Activated T-cell treated with anti-CD3 and anti-CD28 coated beads for 48 hours (primary cell): Measurements from ENCODE around the gene HOXB8.

Experiments used
- DNase-seq: peaks from one replicate; pipeline ENCODE4 v3.0.0-alpha.2; 2020; ENCODE audit warnings: low read depth

Gene HOXB8

DNA sequence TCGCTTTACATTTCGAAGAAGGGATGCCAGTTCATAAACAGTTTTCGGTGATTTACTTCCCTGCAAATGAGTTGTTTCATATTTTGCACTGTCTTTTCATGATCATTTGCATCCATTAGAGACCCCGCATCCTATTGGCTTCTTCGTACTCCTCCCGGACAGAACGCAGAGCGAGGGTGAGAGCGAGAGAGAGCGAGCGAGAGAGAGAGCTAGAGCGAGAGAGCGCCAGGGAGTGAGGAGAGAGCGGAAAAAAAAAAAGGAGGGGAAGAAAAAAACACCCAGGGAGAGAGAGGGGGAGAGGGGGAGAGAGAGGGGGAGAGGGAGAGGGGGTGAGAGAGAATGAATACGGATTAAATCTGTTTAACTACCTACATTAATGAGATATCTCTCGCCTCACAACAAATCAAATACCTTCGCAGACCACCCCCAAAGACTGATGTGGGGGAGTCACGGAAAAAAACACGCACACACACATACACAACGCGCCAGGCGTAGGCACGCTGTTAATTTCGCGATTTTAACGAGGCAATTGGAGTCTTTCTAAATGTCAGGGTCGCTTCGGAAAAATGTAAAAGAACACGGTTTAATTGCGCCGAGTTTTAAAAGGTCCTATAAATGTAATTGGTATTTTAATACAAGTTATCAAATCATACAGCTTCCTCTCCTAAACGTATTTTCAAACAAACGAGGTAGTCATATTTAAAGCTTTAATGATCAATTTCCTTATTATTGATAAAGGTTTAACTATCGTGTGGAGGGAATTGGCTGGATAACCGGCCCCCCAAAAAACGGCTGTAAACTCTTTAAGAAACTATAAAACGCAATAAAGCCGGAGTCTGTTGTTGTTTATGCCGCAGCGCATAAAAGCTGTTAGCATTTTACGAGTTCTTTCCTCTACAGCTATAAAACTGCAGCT, at the start of gene HOXB8:
HOXB8 (minus strand) TSS at position 246 of the 916 bp plus-strand sequence. CDS start 588 bp downstream, outside the sequence.
- no peak for DNase-seq

DNA sequence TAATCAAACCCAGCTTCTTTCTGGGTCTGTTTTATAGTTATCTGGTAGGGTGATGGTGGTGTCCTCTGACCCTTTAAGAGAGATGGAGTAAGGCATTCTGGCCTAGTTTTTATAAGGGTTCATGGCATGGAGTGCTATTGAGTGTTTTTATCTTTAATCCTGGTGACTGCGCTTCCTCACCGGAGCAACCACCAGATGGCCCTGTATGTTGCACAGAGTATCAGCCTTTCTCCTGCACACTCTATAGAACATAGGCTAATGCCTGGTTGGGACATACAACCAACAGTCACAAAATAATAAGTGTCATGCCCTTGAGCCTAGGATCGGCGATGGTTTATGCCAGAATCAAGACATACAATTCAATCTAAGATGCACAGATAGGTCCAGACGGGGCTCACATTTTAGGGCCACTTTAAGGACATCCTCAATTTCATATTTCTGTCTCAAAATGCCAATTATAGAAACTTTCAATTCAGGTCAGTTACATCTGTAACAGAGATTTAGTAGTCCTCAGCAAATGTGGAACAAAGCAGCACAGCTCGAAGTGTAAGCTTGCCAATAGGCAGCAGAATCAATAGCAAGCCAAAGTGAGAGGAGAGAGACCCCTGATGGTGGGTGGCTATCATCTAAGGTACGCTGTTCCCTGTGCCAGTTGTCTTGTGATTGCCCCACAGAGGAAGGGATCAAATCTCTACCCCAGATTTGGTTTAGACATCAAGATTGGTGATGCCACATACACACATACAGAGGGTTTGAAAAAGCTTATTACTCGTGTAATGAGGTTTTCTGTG, 48.2 kb upstream of the HOXB8 start:
- DNase-seq, result no peak

DNA sequence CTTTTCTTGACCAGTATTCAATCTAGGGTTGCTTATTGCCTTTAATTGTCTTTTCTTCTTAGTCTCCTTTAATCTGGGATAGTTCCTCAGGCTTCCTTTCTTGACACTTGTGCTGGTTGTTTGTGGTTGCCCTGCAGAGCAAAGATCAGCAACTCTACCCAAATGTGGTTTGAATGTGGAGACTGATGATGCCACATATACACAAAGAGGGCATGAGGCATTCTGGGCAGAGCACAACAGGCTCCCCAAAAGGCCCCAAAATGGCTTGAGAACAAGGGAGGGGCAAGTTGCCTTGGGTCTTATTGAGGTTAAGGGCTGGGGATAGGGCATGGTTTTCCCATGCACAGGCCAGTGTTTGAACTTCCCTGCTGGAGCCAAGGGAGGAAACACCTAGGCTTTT, 40.8 kb upstream of the HOXB8 start:
- DNase-seq, result no peak

DNA sequence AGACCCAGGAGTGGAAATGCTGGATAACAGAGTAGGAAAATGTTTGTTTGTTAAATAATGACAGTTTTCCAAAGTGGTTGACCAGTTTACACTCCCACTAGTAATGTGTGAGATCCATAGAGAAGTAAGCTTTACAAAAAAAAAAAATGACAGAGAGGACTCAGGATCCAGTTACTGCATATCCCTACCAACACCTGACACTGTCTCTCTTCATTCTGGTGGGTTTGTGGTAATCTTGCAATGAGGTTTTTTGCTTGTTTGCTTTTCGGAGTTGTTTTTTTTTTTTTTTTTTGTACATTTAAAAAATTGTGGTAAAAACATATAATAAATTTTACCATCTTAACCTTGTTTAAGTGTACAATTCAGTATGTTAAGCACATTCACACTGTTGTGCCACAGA, 34.6 kb upstream of the HOXB8 start:
- DNase-seq, result no peak

GRCh38 chr17:48647963-48648245, 32.8 kb upstream of the HOXB8 start:
- DNase-seq, result no peak

DNA sequence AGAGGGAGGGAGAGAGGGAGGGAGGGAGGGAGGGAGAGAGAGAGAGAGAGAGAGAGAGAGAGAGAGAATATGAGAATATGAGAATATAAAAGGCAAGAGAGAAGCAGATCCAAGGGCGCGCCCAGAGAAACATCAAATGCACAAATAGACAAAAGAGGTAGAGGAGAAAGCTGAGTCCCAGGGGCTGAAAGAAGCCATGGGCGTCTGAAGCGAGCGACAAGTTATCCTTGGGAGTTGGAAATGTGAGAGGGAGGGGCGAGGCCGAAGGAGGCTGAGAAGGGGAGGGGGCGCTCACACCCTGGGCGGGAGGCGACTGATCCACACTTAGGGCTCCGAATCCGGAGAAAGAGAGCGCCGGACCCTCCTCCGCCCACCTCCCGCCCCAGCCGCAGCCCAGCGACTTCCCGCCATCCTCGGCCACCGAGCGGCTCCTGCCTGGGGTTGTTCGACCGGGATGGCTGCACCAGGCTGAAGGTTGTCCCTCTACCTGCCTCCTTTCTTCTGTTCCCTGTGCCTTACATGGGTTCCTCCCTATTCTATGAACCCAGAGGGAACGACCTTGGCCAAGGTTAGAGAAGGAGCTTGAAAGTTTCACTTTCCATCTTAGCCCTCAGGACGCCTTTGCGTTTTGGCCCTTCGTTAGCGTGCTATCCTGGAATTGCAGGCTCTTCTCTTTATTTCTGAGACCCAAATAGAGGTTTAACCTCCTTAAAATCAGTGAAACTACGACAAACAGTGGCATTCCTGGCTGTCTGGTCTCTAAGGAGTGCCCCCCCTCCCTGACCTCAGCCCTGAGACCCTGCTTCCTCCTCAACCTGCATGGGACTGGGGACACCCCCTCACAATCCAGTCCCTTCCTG, 32.2 kb upstream of the HOXB8 start:
- no peak for DNase-seq

GRCh38 chr17:48646183-48647102, 31.4 kb upstream of the HOXB8 start:
- no peak for DNase-seq

DNA sequence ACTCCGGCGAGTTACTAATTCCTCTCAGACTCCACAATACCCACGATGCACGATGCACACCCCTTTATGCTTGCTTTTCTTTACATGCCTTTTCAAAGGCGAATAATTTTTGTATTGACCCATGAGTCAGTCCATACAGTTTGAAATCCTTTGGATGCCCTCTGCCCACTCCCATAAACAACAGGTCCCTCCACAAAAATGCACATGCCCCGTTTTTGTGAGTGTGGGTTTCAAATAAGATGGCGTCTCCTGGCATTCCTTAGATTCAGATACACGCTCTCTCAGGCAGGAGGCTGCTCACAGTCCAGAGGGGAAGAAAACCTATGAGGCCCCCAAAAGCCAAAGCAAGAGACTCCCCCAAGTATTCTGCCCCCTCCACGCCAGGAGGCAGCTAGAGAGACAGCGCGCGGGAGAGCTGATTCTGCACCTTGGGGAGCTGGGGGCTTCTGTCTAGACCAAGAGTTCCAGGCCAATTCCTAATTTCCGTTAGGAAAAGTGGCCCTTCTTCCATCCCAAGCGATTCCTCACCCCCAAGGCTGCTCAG, 30.6 kb upstream of the HOXB8 start:
- no peak for DNase-seq

- DNase-seq, result no peak
Observed at GRCh38 chr17:48644910-48645557, 29.9 kb upstream of the HOXB8 start.

- DNase-seq, result no peak
Observed at GRCh38 chr17:48644159-48644558, 29.1 kb upstream of the HOXB8 start.

GRCh38 chr17:48643697-48644012, 28.6 kb upstream of the HOXB8 start:
- no peak for DNase-seq

DNA sequence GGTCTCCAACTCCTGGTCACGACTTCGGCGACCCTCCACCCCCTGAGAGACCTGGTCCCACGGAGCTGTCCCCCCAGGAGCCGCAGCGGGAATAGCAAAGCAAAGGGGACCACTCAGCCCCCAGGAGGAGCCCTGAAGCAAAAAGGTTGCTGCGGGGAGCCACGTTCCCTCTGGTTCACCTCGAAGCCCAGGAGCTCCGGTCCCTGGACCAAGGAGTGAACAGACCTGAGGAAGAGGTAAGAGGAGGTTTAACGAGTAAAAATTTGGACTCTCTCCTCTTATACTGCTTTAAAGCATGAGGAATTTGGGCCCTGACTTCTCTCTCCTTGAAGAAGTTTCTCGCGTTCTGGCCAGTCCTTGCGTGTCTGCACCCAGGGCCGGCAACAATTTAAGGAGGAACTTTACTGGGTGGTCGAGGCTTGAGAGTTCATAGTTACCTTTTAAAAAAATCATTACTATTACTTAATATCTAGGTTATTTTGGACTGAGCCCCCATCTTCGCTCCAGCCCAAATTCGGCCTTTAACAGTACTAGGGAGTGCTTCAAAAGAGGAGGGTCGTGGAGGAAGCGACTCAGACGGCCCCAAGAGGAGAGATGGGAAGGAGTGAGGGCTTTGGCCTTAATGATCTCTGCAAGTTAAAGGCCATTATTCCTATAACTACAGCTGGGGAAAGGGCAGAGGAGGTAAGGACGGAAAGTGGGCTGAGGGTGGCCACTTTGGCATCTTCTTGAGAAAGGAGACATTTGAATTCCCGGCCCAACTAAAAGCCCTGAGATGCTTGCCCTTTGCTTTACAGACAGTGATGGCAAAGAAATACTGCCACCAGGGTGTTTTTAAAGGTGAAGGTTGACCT, 28.0 kb upstream of the HOXB8 start:
- no peak for DNase-seq

GRCh38 chr17:48642059-48642842, 27.2 kb upstream of the HOXB8 start:
- DNase-seq, result no peak

GRCh38 chr17:48641541-48642058, 26.5 kb upstream of the HOXB8 start:
- DNase-seq, result no peak

DNA sequence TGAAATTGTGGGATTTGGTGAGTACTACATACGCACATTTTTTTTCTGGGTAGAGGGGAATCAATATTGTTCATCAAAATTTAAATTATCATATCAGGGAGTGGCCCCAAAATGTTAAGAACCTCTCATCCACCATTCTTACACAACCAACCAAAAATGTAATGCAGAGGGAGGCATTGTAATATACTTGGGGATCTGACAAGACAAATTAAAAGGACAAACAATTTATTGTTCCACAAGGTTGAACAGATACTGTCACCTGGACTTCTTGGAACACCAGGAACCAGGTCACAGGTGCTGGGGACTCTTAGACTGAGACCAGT, 25.7 kb upstream of the HOXB8 start:
- no peak for DNase-seq

- no peak for DNase-seq
Observed at GRCh38 chr17:48639982-48640857, 25.1 kb upstream of the HOXB8 start.

- DNase-seq, result no peak
Observed at GRCh38 chr17:48639136-48639535, 24.0 kb upstream of the HOXB8 start.
